D341Med (cell line): ENCODE data around the gene SPTBN1.

ENCODE experiments used
- DNase-seq: peaks from one replicate; pipeline ENCODE4 v3.0.0; 2012; ENCODE audit warnings: low spot score

Gene SPTBN1

GRCh38 chr2:54653572-54654204 lies 197.6 kb downstream of the SPTBN1 start:
- no peak for DNase-seq

DNA sequence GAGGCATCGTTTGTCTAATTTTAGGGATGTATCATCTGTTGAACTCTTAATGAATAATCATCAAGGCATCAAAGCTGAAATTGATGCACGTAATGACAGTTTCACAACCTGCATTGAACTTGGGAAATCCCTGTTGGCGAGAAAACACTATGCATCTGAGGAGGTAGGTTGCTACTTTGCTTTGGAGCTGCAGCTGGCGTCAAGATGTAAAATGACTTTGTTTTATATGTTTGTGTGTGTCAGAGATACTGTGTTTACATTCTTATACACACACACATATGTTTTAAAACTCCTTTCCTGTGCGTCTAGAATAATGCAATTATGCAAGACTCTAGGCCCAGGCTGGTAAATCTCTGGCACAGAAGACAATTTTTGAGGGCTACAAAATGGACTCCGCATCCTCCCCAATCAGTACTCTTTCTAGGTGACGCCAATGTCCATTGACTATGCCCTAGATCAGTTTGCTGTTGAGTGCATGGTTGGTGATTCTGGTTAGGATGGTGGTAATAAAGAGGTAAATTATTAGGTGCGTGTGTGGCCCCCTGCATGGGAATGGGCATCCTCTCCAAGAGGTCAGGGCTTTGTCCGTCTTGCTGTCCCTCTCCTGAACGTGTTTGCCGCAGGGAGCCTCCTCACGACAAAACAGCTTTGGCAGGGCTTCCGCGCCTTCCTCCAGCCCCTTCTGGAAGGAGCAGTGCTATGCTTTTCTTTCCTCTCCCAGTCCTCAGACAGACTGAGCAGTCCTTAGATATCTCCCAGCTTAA lies 199.1 kb downstream of the SPTBN1 start:
- DNase-seq = no peak

DNA sequence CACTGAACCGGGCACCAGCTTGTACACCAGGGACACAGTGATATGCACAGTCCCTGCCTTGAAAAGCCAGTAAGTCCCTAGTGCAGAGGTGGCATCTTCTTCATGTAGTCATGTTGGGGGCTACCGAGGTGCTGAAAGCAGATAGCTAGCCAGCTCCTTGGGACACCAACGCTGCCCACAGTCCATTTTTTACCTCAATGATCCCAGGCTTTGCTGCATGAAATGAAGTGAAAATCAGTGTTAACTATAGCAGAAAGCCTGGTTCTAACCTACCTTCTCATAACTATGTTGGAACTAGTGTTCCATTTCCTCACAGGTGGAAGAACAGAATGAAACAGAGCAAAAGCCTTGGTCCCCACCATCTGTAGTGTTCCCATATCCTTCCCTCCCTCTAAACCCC lies 200.7 kb downstream of the SPTBN1 start:
- no peak for DNase-seq

DNA sequence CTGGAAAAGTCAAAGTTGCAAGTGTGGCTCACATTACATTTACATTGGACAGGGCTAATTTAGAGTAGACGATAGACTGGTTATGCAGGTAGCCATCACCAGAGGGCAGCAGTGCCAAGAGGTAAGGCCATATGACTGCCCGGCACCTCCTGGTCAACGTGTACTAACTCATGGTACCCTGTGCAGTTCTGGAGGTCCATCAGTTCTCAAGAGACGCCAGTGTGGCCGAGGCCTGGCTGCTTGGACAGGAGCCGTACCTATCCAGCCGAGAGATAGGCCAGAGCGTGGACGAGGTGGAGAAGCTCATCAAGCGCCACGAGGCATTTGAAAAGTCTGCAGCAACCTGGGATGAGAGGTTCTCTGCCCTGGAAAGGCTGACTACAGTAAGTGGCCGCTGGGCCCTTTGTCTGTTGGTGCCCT lies 201.5 kb downstream of the SPTBN1 start:
- peak; percentile 57 for DNase-seq

- no peak for DNase-seq
Observed at GRCh38 chr2:54658564-54659071, 202.5 kb downstream of the SPTBN1 start.

DNA sequence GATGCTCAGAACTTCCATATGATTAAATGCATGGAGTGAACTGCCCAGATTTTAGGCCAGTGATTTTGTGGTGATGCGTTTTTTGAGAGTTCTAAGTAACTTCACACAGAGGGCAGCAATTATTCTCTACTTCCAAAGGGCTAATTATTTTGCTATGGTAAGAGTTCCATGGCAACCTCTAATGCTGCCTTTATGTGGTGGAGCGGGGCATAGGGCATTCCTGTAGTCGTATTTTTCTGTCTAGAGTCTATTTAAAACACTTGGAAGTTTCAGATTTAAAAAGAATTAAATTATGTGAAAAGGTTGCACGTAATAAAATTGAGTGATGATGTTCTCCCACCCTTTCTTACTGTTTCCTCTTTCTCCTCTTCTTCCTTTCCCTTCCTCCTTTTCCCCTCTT lies 203.4 kb downstream of the SPTBN1 start:
- no peak for DNase-seq

DNA sequence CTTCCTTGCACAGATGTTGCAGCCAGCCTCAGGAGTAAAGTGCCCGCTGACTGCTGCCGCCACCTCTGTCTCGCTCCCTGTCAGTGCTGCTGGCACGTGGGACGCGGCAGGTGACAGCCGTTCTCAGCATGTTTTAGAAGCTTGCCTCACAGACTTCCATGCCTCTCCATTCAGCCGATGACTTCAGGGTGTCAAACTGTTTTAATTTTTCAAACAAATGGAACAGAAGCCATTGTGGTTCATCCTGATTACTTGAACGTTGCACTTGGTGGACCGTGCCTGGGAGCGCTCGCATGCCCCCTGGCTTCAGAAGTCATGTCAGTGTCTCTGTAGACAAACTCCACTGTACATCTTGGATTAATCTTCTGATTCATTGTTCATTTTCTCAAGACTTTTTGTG lies 204.6 kb downstream of the SPTBN1 start:
- no peak for DNase-seq

DNA sequence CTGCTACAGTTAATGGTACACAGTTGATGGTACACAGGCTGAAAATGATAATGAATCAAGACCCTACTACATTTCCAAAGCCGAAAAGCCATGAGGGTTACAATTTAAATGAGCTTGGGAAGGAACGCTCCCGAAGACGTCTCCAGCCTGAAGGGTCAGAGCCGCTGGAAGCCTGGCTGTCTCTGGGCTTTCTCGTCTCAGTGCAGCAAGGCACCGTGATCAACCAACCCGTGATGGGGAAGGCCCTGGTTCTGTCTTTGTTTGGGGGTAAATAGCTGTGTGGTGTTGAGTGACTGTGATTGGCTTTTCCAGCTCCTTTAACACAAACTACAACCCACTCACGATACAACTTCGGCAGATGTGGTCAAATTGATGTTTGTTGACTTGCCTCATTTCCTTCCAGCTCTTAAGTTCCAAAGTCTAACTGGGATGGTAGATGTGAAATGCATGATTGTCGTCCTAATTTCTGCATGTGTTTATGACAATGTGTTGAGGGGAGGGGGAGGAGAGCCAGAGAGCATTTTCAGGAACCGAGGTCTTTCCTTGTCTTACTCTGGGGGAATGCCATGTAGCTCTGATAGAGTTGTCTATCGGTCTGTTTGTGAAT lies 207.4 kb downstream of the SPTBN1 start:
- DNase-seq = no peak

DNA sequence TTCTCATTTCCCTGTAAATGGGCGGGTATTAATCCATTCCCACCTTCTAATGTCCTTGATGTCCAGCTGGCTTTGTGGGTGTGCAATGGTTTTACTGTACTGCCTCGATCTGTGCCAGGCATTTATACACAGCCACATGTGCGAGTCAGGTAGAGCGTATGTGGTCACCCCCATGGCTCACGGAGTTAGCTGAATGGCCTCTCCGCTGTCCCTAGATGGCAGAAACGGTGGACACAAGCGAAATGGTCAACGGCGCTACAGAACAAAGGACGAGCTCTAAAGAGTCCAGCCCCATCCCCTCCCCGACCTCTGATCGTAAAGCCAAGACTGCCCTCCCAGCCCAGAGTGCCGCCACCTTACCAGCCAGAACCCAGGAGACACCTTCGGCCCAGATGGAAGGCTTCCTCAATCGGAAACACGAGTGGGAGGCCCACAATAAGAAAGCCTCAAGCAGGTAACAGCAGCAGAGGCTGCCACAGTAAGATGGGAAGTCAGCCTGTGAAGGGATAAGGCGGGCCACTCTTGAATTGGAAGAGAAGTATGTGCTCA lies 208.2 kb downstream of the SPTBN1 start:
- DNase-seq = no peak

DNA sequence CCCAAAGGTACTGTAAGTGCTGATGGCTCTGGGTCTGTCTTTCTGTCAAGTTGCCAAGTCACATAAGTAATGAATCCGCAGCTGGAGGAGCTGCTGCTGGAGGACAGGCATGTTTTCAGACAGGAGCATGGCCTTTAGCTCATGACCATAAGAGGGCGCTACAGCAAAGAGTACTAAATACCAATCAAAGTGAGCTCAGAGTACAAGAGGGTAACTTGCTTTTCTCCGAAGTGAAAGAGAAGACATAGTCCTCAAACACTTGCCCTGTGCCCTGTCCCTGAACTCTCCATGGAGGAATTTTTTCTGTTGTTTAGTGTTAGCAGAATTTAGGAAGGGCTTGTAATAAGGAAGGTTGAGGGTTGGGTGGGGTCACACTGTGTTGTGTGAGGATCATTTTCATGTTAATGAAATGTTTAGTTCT lies 209.3 kb downstream of the SPTBN1 start:
- peak; percentile 41 for DNase-seq

DNA sequence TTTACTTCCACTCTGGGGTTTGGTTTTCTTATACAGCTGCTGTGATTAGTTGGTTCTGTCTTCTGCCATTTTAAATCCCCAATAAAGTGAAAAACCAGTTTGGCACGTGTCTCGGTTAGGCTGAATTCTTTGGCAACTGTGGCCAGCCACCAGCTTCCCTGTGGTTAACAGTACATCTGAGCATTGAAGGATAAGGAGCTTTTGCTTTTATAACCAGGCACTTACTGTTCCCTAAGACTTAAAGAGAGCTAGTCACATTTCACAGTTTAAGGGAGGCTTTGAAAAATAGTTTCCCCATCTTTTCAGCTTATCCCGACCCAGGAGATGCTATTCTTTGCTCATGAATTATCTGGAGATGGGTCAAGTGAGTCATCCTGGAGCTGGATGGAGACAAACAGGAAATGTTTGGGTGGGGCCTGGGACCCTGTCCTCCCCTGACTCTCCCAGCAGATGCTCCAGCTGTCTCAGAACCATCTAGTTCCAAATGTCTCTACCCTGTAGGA lies 210.1 kb downstream of the SPTBN1 start:
- DNase-seq = no peak

- DNase-seq = no peak
Observed at GRCh38 chr2:54666634-54667265, 210.6 kb downstream of the SPTBN1 start.

DNA sequence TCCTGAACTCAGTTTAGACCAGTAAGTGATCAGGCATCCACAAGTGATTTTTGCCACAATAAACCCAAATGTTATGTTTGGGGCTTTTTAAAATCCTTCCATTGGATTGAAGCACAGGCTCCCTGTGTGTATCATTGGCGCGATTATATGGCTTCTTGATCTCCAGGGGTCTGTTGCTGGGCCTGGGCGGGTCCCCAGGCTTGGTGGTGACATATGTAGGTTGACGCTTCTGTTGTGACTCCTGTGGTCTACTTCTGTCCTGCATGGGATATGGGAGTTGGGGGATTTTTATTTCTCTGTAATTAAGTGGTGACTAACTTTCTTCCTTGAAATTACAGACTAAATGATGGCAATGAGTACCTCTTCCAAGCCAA lies 211.1 kb downstream of the SPTBN1 start:
- no peak for DNase-seq

GRCh38 chr2:54667726-54668650 lies 211.9 kb downstream of the SPTBN1 start:
- DNase-seq = no peak

DNA sequence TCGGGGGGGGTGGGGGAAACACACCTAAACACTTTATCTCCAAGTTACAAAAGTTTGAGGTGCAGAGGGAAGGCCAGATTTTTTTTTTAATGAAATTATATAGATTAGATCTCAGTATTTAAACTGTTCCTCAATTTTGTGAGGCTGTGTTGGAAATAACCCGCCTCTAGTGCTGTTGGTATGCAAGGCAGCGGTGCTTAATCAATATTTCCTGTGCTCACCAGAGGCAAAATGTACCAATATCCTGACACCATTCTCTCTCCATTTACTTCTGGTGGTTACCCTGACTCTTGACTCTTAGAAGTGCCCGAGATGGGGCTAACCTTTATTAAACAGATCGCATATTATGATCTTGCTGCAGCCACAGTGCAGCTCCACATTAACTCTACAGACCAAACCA lies 212.6 kb downstream of the SPTBN1 start:
- no peak for DNase-seq

DNA sequence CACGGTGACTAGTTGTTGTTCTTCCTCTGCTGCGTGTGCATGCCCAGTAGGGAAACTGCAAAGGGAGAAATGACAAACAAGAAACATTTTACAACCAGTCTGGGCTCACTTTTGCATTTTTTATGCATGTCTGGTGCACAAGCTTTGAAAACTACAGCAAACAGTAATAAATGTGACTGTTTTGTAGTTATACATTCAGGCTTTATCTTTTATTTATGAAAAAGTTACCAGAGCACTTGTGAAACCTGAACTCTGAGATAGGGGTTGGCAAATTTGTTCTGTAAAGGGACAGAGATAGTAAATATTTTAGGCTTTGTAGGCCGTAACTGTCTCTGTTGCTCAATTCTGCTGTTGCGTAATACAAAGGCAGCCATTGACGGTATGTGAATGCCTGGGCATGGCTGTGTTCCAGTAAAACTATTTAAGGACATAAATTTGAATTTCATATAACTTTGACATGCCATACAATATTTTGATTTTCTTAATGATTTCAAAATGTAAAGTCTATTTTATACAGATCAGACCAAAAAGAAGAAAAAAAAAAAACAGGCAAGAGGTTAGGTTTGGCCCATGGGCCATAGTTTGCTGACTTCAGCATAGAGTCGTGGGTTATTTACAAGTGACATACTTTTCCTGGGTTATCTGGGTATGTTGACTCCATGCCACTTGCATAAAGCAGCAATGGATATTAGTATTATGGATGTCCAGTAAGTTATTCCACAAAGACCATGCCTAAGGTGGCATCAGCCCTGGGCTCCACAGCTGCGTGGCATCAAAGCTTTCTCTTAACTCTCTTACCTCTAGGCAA lies 213.8 kb downstream of the SPTBN1 start:
- no peak for DNase-seq

DNA sequence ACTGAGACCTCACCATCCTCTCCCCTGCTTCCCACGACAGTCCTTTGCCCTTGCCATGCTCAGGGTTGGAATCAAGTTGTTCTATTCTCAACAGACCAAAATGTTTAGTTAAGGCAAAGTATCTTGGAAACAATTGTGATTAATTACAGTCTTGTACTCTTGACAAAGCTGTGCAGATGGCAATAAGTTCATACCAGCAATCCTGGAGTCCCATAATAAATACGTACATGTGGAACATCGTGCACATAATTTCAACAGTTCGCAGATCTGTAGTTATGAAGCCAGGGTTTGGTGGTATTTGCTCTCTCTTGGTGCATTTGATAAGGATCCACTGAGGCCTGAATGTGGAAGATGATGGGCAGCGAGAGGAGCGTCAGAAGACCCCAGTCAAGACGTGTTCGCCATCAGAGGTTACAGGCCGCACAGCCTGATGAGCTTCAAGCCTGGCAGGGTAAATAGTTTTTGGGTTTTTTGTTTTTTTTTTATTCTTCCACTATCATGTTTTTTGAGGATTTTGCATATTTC lies 214.4 kb downstream of the SPTBN1 start:
- DNase-seq = no peak

DNA sequence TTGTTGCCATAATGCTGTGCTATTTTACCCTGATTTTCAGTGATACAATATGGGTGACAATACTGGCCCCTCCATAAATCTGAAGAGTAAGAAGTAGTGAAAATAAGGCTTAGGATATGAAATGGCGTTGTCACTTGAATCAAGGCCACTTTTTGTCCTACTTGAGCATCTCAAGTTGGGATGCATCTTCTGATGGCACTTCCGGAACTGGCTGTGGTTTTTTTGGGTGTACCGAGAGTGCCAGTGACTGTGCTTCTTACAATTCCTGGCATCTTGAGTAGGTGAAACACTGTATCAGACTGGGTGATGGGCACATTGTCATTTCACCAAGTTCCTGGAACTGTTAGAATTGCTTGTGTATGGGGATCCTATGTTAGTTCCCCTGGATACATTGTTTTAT lies 214.9 kb downstream of the SPTBN1 start:
- DNase-seq = no peak

DNA sequence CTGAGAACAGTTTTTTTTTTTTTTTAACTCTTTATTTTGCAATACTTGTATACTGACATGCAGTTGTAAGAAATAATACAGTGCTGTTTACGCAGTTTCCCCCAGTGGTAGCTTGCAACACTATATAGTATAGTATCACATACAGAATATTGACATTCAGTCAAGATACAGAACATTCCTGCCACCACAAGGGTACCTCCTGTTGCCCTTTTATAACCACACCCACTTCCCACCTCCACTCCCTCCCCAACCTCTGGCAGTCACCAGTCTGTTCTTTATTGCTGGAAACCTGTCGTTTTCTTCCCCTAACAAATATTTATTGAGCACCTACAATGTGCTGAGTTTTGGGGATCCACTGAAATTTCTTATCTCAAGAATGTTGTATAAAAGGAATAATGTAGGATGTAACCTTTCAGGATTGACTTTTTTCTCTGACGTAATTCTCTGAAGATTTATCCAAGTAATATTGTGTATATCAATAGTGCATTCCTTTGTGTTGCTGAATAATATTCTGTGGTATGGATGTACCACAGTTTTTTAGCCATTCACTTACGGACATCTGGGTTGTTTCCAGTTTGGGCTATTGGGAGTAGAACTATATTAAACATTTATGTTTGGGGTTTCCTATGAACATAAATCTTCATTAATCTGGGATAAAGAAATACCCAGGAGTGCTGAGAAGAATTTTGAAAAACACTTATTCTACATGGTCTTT lies 215.9 kb downstream of the SPTBN1 start:
- DNase-seq = no peak
